Activated CD8-positive, alpha-beta T cell treated with anti-CD3 and anti-CD28 coated beads for 36 hours (primary cell): Measurements from ENCODE around the gene VSTM1. TPM values are rescaled to one million over a fixed set of nuclear protein-coding genes. Genes with fewer than 3 reads are reported as not detected.

Experiments
- ATAC-seq: fragments of 200-7000 bp; cut with Tn5 transposase; one replicate; pipeline ENCODE4 v1.10.0; 2021; ENCODE audit warnings: mild to moderate bottlenecking, moderate library complexity
- CTCF ChIA-PET: fragments of 350-600 bp; sonication (Branson Sonifier 250); formaldehyde crosslinking; loops from one replicate; lab custom pipeline; 2021; ENCODE audit warnings: antibody characterized with exemption; lab: Charles Lee
- POLR2A ChIA-PET: fragments of 350-600 bp; sonication (Branson Sonifier 250); formaldehyde crosslinking; loops from one replicate; lab custom pipeline; 2021; ENCODE audit warnings: antibody characterized with exemption; lab: Charles Lee
- DNase-seq: peaks from one replicate; pipeline ENCODE4 v3.0.0-alpha.2; 2020
- H3K27ac Mint-ChIP-seq: one replicate; pipeline ENCODE4 v1.8.0; 2021; ENCODE audit warnings: mild to moderate bottlenecking, mixed read lengths
- H3K27me3 Mint-ChIP-seq: one replicate; pipeline ENCODE4 v1.8.0; 2021; ENCODE audit warnings: mixed read lengths
- H3K36me3 Mint-ChIP-seq: one replicate; pipeline ENCODE4 v1.8.0; 2021; ENCODE audit warnings: low read depth, mixed read lengths
- H3K4me1 Mint-ChIP-seq: one replicate; pipeline ENCODE4 v1.8.0; 2021; ENCODE audit warnings: low read depth, mixed read lengths
- H3K4me3 Mint-ChIP-seq: one replicate; pipeline ENCODE4 v1.8.0; 2021; ENCODE audit warnings: mild to moderate bottlenecking, moderate library complexity, mixed read lengths
- H3K9me3 Mint-ChIP-seq: one replicate; pipeline ENCODE4 v1.8.0; 2021; ENCODE audit warnings: mixed read lengths
- CTCF ChIP-seq: fragments of 200-600 bp; IDR thresholded peaks from one replicate; pipeline ENCODE4 v1.8.0; 2022; ENCODE audit warnings: antibody characterized with exemption, mild to moderate bottlenecking
- intact Hi-C: fragments of 100-400 bp; cut with micrococcal nuclease; formaldehyde crosslinking; loops from one replicate; pipeline ENCODE4 v1.10.0; 2022
- total RNA-seq, 2 experiments: library from RNA; stranded (reverse); gene quantifications; one replicate each; pipeline ENCODE4 v1.2.3, GENCODE V29; 2021

The VSTM1 gene
- total RNA-seq, 2 experiments from 2014 or later: not detected

- Mint-ChIP-seq H3K4me3 (no peak overlapping the region), H3K4me1 (peaks cover 6% of the 10 kb centered on the region), H3K27ac (no peak overlapping the region), H3K9me3 (no peaks in the 10 kb centered on the region), H3K27me3 (peaks cover 21% of the 10 kb centered on the region), H3K36me3 (no peaks in the 10 kb centered on the region)
- no peak for TF ChIP-seq CTCF
- ChIA-PET POLR2A (interaction anchor here (1.9 kb wide), 1 partner anchor 21 kb away, joined by 7 read pairs; the partner anchor contains the start of genes PRPF31 and TFPT), CTCF (interaction anchor here (1.7 kb wide), 1 partner anchor 240 kb away, joined by 4 read pairs; no protein-coding TSS in a partner anchor)
- DNase-seq (no peak), ATAC-seq (no peak)
- intact Hi-C loops: no loop called here
These were observed 30.8 kb upstream of the VSTM1 start for GRCh38 chr19:54094426-54095000.

DNA sequence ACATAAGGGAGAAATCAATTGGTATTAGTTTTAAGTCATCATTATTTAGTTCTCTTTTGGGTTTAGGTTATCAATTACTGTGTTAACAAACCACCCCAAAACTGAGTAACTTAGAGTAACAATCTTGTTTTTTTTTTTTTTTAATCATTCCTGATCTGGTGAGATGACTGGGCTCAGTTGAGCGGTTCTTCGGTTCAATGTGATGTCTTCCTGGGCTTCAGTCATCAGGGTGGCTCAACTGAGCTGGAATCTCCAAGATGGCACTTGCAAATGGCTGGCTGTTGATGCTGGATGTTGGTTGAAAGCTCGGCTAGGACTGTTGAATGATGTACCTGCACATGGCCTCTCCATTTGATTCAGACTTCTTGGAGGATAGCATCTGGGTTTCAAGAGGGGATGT is 20.7 kb upstream of the VSTM1 start:
- ATAC-seq (no peak), DNase-seq (no peak)
- H3K4me3 Mint-ChIP-seq: no peak overlapping the region
- peaks cover 9% of the 10 kb centered on the region for H3K9me3 Mint-ChIP-seq
- TF ChIP-seq CTCF: no peak
- no peaks in the 10 kb centered on the region for H3K4me1 Mint-ChIP-seq
- intact Hi-C loops: no loop called here
- H3K27ac Mint-ChIP-seq: no peak overlapping the region
- ChIA-PET CTCF (no interaction called here), POLR2A (no interaction called here)
- H3K27me3 Mint-ChIP-seq: peaks cover 1% of the 10 kb centered on the region
- H3K36me3 Mint-ChIP-seq: no peaks in the 10 kb centered on the region

- Mint-ChIP-seq H3K27me3 (peaks cover 1% of the 10 kb centered on the region), H3K4me3 (no peak within 1 kb of the TSS), H3K4me1 (no peaks in the 10 kb centered on the region), H3K36me3 (no peaks in the 10 kb centered on the region), H3K27ac (no peak within 1 kb of the TSS), H3K9me3 (peaks cover 9% of the 10 kb centered on the region)
- ChIA-PET CTCF (no interaction called here), POLR2A (interaction anchor here (0.6 kb wide), 1 partner anchor 12 kb away, joined by 3 read pairs; no protein-coding TSS in a partner anchor)
- ATAC-seq: no peak
- no peak for TF ChIP-seq CTCF
- DNase-seq: no peak
- intact Hi-C loops: no loop called here
These were observed 17.3 kb upstream of the VSTM1 start, which contains the start of gene TARM1 for GRCh38 chr19:54081032-54081431. Gene TARM1 (minus strand): TSS chr19:54081365. CDS start chr19:54081340, 25 bp downstream.

- ATAC-seq (no peak), DNase-seq (no peak)
- Mint-ChIP-seq H3K27me3 (no peaks in the 10 kb centered on the region), H3K4me3 (no peak overlapping the region), H3K27ac (no peak overlapping the region), H3K36me3 (no peaks in the 10 kb centered on the region), H3K9me3 (peaks cover 4% of the 10 kb centered on the region), H3K4me1 (no peaks in the 10 kb centered on the region)
- TF ChIP-seq CTCF: no peak
- ChIA-PET POLR2A (no interaction called here), CTCF (no interaction called here)
- intact Hi-C loops: no loop called here
These were observed 13.6 kb upstream of the VSTM1 start for GRCh38 chr19:54077334-54077733.

- Mint-ChIP-seq H3K36me3 (no peaks in the 10 kb centered on the region), H3K27me3 (no peaks in the 10 kb centered on the region), H3K9me3 (no peaks in the 10 kb centered on the region), H3K4me3 (no peak overlapping the region), H3K4me1 (no peaks in the 10 kb centered on the region), H3K27ac (no peak overlapping the region)
- ChIA-PET CTCF (no interaction called here), POLR2A (no interaction called here)
- ATAC-seq (no peak), DNase-seq (no peak)
- intact Hi-C loops: no loop called here
- TF ChIP-seq CTCF: no peak
These were observed 11.2 kb upstream of the VSTM1 start for GRCh38 chr19:54074851-54075250.
